NCI-H2227 treated with DMSO at 0.1 percent for 48 hours (cell line): ENCODE measurements around the gene BICDL2.

Source experiments
- DNase-seq: peaks from one replicate; lab custom pipeline; 2025; lab: John Stamatoyannopoulos, UW

BICDL2 gene

GRCh38 chr16:3025032-3026002 is 11.4 kb downstream of the BICDL2 start:
- no peak for DNase-seq

- peak; percentile 96 for DNase-seq
These were observed 12.9 kb downstream of the BICDL2 start, which contains the start of the genes HCFC1R1 and THOC6 for GRCh38 chr16:3023669-3024478. Gene HCFC1R1 (minus strand): TSS chr16:3023942. CDS start chr16:3023941, 1 bp downstream. Gene THOC6 (plus strand): TSS chr16:3024035. CDS start chr16:3024327, 292 bp downstream.

- DNase-seq: no peak
These were observed 13.4 kb downstream of the BICDL2 start for GRCh38 chr16:3023415-3023668.

- DNase-seq: no peak
These were observed 13.9 kb downstream of the BICDL2 start for GRCh38 chr16:3022684-3023414.

- no peak for DNase-seq
These were observed 14.5 kb downstream of the BICDL2 start for GRCh38 chr16:3022208-3022683.

- peak; percentile 36 for DNase-seq
These were observed 15.1 kb downstream of the BICDL2 start for GRCh38 chr16:3021449-3022207.

- DNase-seq: peak; percentile 18
These were observed 15.9 kb downstream of the BICDL2 start for GRCh38 chr16:3020604-3021448.

- DNase-seq: peak; percentile 64
These were observed 16.5 kb downstream of the BICDL2 start, which contains the start of gene TNFRSF12A for GRCh38 chr16:3020247-3020603. Gene TNFRSF12A (plus strand): TSS chr16:3020368. CDS start chr16:3020398, 30 bp downstream.

- no peak for DNase-seq
These were observed 17.0 kb downstream of the BICDL2 start for GRCh38 chr16:3019594-3020246.

- DNase-seq: no peak
These were observed 18.8 kb downstream of the BICDL2 start, which contains the start of gene CLDN6 for GRCh38 chr16:3017794-3018506. Gene CLDN6 (minus strand): TSS chr16:3018183. CDS start chr16:3016021, 2,162 bp downstream.

GRCh38 chr16:3017344-3017743 is 19.4 kb downstream of the BICDL2 start:
- no peak for DNase-seq

- DNase-seq: no peak
These were observed 20.8 kb downstream of the BICDL2 start for GRCh38 chr16:3015865-3016521.

- DNase-seq: no peak
These were observed 21.8 kb downstream of the BICDL2 start for GRCh38 chr16:3014971-3015370.

GRCh38 chr16:3013998-3014690 is 22.6 kb downstream of the BICDL2 start:
- DNase-seq: no peak

- no peak for DNase-seq
These were observed 23.2 kb downstream of the BICDL2 start for GRCh38 chr16:3013491-3013951.

- DNase-seq: no peak
These were observed 23.8 kb downstream of the BICDL2 start, which contains the start of gene CLDN9 for GRCh38 chr16:3012828-3013420. Gene CLDN9 (plus strand): TSS chr16:3012923. CDS start chr16:3013363, 440 bp downstream.

GRCh38 chr16:3012246-3012645 is 24.5 kb downstream of the BICDL2 start:
- DNase-seq: no peak
